ENCODE measurements around the gene CIC.

Gene CIC

DNA sequence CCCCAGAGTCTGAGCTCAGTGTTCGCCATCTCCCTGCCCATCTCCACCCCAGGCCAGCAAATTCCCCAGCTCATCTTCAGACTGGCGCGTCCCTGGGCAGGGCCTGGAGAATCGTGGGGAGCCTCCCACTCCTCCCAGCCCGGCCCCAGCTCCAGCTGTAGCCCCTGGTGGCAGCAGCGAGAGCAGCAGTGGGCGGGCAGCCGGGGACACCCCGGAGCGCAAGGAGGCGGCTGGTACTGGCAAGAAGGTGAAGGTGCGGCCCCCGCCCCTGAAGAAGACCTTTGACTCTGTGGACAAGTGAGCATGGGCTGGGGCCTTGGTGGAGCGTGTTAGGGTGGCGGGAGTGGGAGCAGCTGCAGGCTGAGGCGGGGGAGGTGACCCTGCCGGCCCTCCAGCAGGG, 24.5 kb downstream of the CIC start:
- H3K27ac ChIP-seq (ENCODE audit: low read length), result no peak overlapping the region
- no peaks in the 10 kb centered on the region for H3K4me1 ChIP-seq (ENCODE audit: control insufficient read depth in 1 of 2, insufficient read depth in 2 of 2, low read length in 2 of 2)
- H3K27me3 ChIP-seq (ENCODE audit: low read depth, low read length), result no peaks in the 10 kb centered on the region
- H3K9me3 ChIP-seq (ENCODE audit: control insufficient read depth in 1 of 2, low read length in 2 of 2), result no peaks in the 10 kb centered on the region
- H3K36me3 ChIP-seq (ENCODE audit: control insufficient read depth in 1 of 2, insufficient read depth in 2 of 2, low read length in 2 of 2), result peaks cover 24 to 68% of the 10 kb centered on the region in 2 donors
- no peak overlapping the region for H3K4me3 ChIP-seq (ENCODE audit: low read depth in 1 of 2, low read length in 2 of 2)

- no peak overlapping the region for H3K4me3 ChIP-seq (ENCODE audit: low read depth in 1 of 2, low read length in 2 of 2)
- H3K4me1 ChIP-seq (ENCODE audit: control insufficient read depth in 1 of 2, insufficient read depth in 2 of 2, low read length in 2 of 2), result no peaks in the 10 kb centered on the region
- no peaks in the 10 kb centered on the region for H3K9me3 ChIP-seq (ENCODE audit: control insufficient read depth in 1 of 2, low read length in 2 of 2)
- peaks cover 20 to 63% of the 10 kb centered on the region in 2 donors for H3K36me3 ChIP-seq (ENCODE audit: control insufficient read depth in 1 of 2, insufficient read depth in 2 of 2, low read length in 2 of 2)
- H3K27ac ChIP-seq (ENCODE audit: low read length), result no peak overlapping the region
- no peaks in the 10 kb centered on the region for H3K27me3 ChIP-seq (ENCODE audit: low read depth, low read length)
These were observed 24.9 kb downstream of the CIC start for GRCh38 chr19:42293948-42294347.

DNA sequence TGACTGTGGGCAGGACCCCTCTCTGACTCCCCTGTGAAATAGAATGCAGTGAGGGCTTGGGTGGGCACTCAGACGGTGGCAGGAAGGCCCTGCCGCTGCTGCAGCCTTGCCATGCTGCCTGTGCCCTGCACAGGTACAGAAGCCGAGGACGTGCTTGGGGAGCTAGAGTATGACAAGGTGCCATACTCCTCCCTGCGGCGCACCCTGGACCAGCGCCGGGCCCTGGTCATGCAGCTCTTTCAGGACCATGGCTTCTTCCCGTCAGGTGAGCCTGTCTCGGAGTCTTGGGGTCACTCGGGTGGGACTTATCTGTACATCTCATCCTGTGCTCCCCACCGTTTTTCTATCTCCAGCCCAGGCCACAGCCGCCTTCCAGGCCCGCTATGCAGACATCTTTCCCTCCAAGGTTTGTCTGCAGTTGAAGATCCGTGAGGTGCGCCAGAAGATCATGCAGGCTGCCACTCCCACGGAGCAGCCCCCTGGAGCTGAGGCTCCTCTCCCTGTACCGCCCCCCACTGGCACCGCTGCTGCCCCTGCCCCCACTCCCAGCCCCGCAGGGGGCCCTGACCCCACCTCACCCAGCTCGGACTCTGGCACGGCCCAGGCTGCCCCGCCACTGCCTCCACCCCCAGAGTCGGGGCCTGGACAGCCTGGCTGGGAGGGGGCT, 25.6 kb downstream of the CIC start:
- Histone ChIP-seq H3K36me3 (ENCODE audit: control insufficient read depth in 1 of 2, insufficient read depth in 2 of 2, low read length in 2 of 2) (peaks cover 14 to 57% of the 10 kb centered on the region in 2 donors), H3K4me3 (ENCODE audit: low read depth in 1 of 2, low read length in 2 of 2) (no peak overlapping the region), H3K4me1 (ENCODE audit: control insufficient read depth in 1 of 2, insufficient read depth in 2 of 2, low read length in 2 of 2) (no peaks in the 10 kb centered on the region), H3K27me3 (ENCODE audit: low read depth, low read length) (no peaks in the 10 kb centered on the region), H3K27ac (ENCODE audit: low read length) (no peak overlapping the region), H3K9me3 (ENCODE audit: control insufficient read depth in 1 of 2, low read length in 2 of 2) (no peaks in the 10 kb centered on the region)

DNA sequence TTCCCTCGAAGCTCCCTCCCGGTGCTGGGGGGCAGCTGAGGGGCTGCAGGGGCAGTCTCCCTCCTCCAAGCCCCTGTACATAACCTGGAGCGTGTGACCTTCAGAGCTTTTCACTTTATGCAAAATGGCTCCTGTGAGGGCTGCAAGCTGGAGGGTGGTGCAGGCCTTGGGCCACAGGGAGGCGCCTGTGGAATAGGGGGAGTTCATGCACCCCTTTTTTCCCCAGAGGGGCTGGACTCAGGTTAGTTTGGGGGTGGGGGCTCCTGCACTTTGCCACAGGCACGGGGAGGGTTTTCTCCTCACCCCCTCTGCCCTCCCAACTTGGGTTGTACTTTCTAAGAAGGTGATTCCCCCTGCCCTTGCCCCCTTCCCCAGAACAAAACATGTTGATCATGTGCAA, 26.3 kb downstream of the CIC start:
- Histone ChIP-seq H3K4me1 (ENCODE audit: control insufficient read depth in 1 of 2, insufficient read depth in 2 of 2, low read length in 2 of 2) (no peaks in the 10 kb centered on the region), H3K4me3 (ENCODE audit: low read depth in 1 of 2, low read length in 2 of 2) (no peak overlapping the region), H3K9me3 (ENCODE audit: control insufficient read depth in 1 of 2, low read length in 2 of 2) (no peaks in the 10 kb centered on the region), H3K27me3 (ENCODE audit: low read depth, low read length) (no peaks in the 10 kb centered on the region), H3K36me3 (ENCODE audit: control insufficient read depth in 1 of 2, insufficient read depth in 2 of 2, low read length in 2 of 2) (peaks cover 9 to 50% of the 10 kb centered on the region in 2 donors), H3K27ac (ENCODE audit: low read length) (no peak overlapping the region)

- Histone ChIP-seq H3K27ac (ENCODE audit: low read length) (no peak overlapping the region), H3K36me3 (ENCODE audit: control insufficient read depth in 1 of 2, insufficient read depth in 2 of 2, low read length in 2 of 2) (peaks cover 3 to 43% of the 10 kb centered on the region in 2 donors), H3K9me3 (ENCODE audit: control insufficient read depth in 1 of 2, low read length in 2 of 2) (no peaks in the 10 kb centered on the region)
These were observed 26.9 kb downstream of the CIC start for GRCh38 chr19:42295831-42296525.

DNA sequence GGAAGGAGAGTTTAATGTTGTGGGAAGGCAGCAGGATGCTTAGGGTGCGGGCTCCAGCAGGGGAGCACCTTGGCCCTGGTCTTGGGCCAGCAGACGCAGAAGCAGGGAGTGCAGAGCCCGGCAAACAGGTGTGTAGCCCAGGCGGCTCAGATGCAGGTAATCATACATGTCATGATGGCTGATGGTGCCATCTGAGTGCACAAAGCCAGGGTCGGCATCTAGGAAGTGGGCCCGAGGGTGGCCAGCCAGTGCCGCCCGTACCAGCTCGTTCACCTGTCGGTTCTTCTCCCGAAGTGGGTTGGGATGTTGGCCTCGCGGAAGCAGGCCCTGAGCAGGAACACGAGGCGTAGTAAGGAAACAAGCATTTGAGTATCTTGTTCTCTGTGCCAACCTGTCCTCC, 28.0 kb downstream of the CIC start:
- no peak overlapping the region for H3K27ac ChIP-seq (ENCODE audit: low read length)
- no peaks in the 10 kb centered on the region for H3K9me3 ChIP-seq (ENCODE audit: control insufficient read depth in 1 of 2, low read length in 2 of 2)
- H3K36me3 ChIP-seq (ENCODE audit: control insufficient read depth in 1 of 2, insufficient read depth in 2 of 2, low read length in 2 of 2), result peaks cover 3 to 33% of the 10 kb centered on the region in 2 donors
- peaks cover 0 to 5% of the 10 kb centered on the region in 2 donors for H3K4me1 ChIP-seq (ENCODE audit: control insufficient read depth in 1 of 2, insufficient read depth in 2 of 2, low read length in 2 of 2)
- no peak overlapping the region for H3K4me3 ChIP-seq (ENCODE audit: low read depth in 1 of 2, low read length in 2 of 2)
- H3K27me3 ChIP-seq (ENCODE audit: low read depth, low read length), result no peaks in the 10 kb centered on the region

More at GRCh38 chr19:42295831-42296525, 26.9 kb downstream of the CIC start:
- Histone ChIP-seq H3K4me3 (ENCODE audit: low read depth in 1 of 2, low read length in 2 of 2) (no peak overlapping the region), H3K4me1 (ENCODE audit: control insufficient read depth in 1 of 2, insufficient read depth in 2 of 2, low read length in 2 of 2) (no peaks in the 10 kb centered on the region), H3K27me3 (ENCODE audit: low read depth, low read length) (no peaks in the 10 kb centered on the region)

DNA sequence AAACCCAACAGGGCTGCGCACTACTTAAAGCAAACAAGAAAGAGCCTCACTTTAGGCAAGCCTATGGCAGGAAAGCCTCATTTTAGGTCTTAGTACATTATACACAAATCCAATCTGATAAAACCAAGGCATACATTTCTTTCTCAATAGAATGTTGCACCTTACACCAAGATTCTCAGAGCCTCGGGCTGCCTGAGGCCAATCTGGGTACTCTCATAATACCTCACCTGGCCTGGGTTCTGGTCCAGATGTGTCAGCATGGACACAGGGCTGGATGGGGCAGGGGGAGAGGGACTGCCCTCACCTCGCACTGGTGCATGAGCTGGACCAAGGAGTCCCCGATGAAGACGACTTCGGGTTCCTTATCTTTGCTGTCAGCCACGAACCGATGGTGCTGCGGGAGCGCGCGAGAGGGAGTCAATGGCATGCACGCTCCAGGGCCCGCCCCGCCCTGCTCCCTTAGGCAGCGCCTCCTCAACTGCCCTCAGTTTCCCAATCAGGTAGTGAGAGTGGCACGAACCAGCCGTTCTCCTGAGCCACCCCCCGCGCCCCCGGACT, 32.7 kb downstream of the CIC start, which contains the start of gene PRR19:
Gene PRR19, plus strand, starts transcription at position 487 of the 558 bp plus-strand sequence. CDS start 7,453 bp downstream, outside the sequence.
- peaks cover 0 to 4% of the 10 kb centered on the region in 2 donors for H3K36me3 ChIP-seq (ENCODE audit: control insufficient read depth in 1 of 2, insufficient read depth in 2 of 2, low read length in 2 of 2)
- no peaks in the 10 kb centered on the region for H3K27me3 ChIP-seq (ENCODE audit: low read depth, low read length)
- H3K4me1 ChIP-seq (ENCODE audit: control insufficient read depth in 1 of 2, insufficient read depth in 2 of 2, low read length in 2 of 2), result peaks cover 0 to 14% of the 10 kb centered on the region in 2 donors
- H3K9me3 ChIP-seq (ENCODE audit: control insufficient read depth in 1 of 2, low read length in 2 of 2), result no peaks in the 10 kb centered on the region
- H3K4me3 ChIP-seq (ENCODE audit: low read depth in 1 of 2, low read length in 2 of 2), result peak within 1 kb of the TSS; percentile 65 to 69
- H3K27ac ChIP-seq (ENCODE audit: low read length), result no peak within 1 kb of the TSS

- Histone ChIP-seq H3K4me3 (ENCODE audit: low read depth in 1 of 2, low read length in 2 of 2) (peak overlapping the region in 1 of 2 donors; percentile 69), H3K4me1 (ENCODE audit: control insufficient read depth in 1 of 2, insufficient read depth in 2 of 2, low read length in 2 of 2) (peaks cover 0 to 14% of the 10 kb centered on the region in 2 donors), H3K36me3 (ENCODE audit: control insufficient read depth in 1 of 2, insufficient read depth in 2 of 2, low read length in 2 of 2) (no peaks in the 10 kb centered on the region), H3K27ac (ENCODE audit: low read length) (no peak overlapping the region), H3K9me3 (ENCODE audit: control insufficient read depth in 1 of 2, low read length in 2 of 2) (no peaks in the 10 kb centered on the region), H3K27me3 (ENCODE audit: low read depth, low read length) (no peaks in the 10 kb centered on the region)
These were observed 34.0 kb downstream of the CIC start for GRCh38 chr19:42303101-42303464.

DNA sequence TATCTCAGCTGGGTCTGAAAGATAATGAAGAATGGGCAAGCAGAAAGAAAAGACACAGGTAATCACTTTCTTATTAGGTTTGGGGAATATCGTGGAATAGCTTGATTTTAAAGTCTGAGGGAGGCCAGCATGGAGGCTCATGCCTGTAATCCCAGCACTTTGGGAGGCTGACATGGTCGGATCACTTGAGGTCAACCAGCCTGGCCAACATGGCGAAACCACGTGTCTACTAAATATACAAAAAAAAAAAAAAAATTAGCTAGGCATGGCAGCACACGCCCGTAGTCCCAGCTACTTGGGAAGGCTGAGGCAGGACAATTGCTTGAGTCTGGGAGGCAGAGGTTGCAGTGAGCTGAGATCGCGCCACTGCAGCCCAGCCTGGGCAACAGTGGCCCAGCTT, 34.8 kb downstream of the CIC start:
- Histone ChIP-seq H3K27ac (ENCODE audit: low read length) (no peak overlapping the region), H3K27me3 (ENCODE audit: low read depth, low read length) (no peaks in the 10 kb centered on the region), H3K4me3 (ENCODE audit: low read depth in 1 of 2, low read length in 2 of 2) (no peak overlapping the region), H3K36me3 (ENCODE audit: control insufficient read depth in 1 of 2, insufficient read depth in 2 of 2, low read length in 2 of 2) (no peaks in the 10 kb centered on the region), H3K4me1 (ENCODE audit: control insufficient read depth in 1 of 2, insufficient read depth in 2 of 2, low read length in 2 of 2) (peaks cover 0 to 14% of the 10 kb centered on the region in 2 donors), H3K9me3 (ENCODE audit: control insufficient read depth in 1 of 2, low read length in 2 of 2) (no peaks in the 10 kb centered on the region)

DNA sequence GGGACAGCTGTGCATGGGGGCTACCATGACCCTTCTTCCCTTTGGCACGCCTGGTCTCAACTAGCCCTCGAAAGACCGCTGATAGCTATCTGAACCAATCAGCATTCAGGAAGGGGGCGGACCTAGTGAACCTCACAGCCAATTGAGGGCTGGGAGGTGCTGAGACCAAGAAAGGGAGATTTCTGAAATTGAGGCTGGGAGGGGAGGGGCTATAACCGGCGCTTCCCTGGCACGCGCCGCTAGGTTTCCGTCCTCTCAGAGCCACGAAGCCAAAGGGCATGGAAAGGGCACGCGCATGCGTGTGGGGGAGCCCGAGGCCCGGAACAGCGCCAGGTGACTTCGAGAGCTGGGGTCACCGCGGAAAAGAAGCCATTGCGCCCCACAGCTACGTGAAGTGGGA, 37.6 kb downstream of the CIC start:
- no peaks in the 10 kb centered on the region for H3K9me3 ChIP-seq (ENCODE audit: control insufficient read depth in 1 of 2, low read length in 2 of 2)
- no peak overlapping the region for H3K27ac ChIP-seq (ENCODE audit: low read length)
- H3K4me3 ChIP-seq (ENCODE audit: low read depth in 1 of 2, low read length in 2 of 2), result no peak overlapping the region
- no peaks in the 10 kb centered on the region for H3K36me3 ChIP-seq (ENCODE audit: control insufficient read depth in 1 of 2, insufficient read depth in 2 of 2, low read length in 2 of 2)
- H3K4me1 ChIP-seq (ENCODE audit: control insufficient read depth in 1 of 2, insufficient read depth in 2 of 2, low read length in 2 of 2), result peaks cover 0 to 12% of the 10 kb centered on the region in 2 donors
- peaks cover 3% of the 10 kb centered on the region for H3K27me3 ChIP-seq (ENCODE audit: low read depth, low read length)

DNA sequence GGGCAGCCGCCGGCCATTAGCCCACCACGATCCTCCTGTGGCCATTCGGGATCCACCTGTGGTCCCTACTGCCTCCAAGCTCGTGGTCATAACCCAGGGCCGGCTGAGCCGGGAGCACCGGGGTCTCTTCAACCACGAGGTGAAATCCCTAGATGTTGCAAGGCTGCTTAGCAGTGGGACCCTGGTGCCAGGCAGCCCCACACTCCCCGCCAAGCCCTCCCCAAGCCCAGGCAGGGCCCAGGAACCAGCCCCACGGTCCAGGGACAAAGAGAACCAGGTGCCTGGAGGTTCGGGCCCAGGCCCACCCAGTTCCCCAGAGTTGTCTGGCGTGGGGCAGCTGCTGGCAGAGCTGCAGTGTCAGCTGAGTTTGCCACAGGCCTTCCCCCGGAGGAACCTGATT, 40.6 kb downstream of the CIC start:
- Histone ChIP-seq H3K9me3 (ENCODE audit: control insufficient read depth in 1 of 2, low read length in 2 of 2) (no peaks in the 10 kb centered on the region), H3K27ac (ENCODE audit: low read length) (no peak overlapping the region), H3K4me1 (ENCODE audit: control insufficient read depth in 1 of 2, insufficient read depth in 2 of 2, low read length in 2 of 2) (peaks cover 0 to 19% of the 10 kb centered on the region in 2 donors), H3K36me3 (ENCODE audit: control insufficient read depth in 1 of 2, insufficient read depth in 2 of 2, low read length in 2 of 2) (no peaks in the 10 kb centered on the region), H3K27me3 (ENCODE audit: low read depth, low read length) (peaks cover 14% of the 10 kb centered on the region), H3K4me3 (ENCODE audit: low read depth in 1 of 2, low read length in 2 of 2) (no peak overlapping the region)

Measured in muscle layer of duodenum (tissue), 2 donors.